ENCODE measurements around the gene UGT1A8. TPM values are rescaled to one million over a fixed set of nuclear protein-coding genes. Genes with fewer than 3 reads are reported as not detected.
"Not testable (repeated sequence)": the region's sequence is repeated elsewhere in the genome, so short reads cannot be mapped to it uniquely, and the experiment has no call there.

Gene UGT1A8
- total RNA-seq, 1 donor from 2014 or later: not detected

GRCh38 chr2:233611284-233611683 lies 6.1 kb upstream of the UGT1A8 start:
- intact Hi-C loops (cut with DNase I): no loop called here
- no peak overlapping the region for H3K4me3 ChIP-seq
- H3K9me3 ChIP-seq: no peaks in the 10 kb centered on the region
- no peak for DNase-seq (ENCODE audit: extremely low spot score in 2 of 2)
- H3K27ac ChIP-seq: no peak overlapping the region
- no peaks in the 10 kb centered on the region for H3K36me3 ChIP-seq
- TF ChIP-seq CTCF (IDR thresholded peaks at IDR 0.05): no peak
- TF ChIP-seq POLR2A (IDR thresholded peaks at IDR 0.05): no peak
- TF ChIP-seq POLR2AphosphoS5 (IDR thresholded peaks at IDR 0.05; ENCODE audit: insufficient read depth in 1 of 2, low read depth in 1 of 2): no peak
- no peaks in the 10 kb centered on the region for H3K27me3 ChIP-seq
- H3K4me1 ChIP-seq: no peaks in the 10 kb centered on the region

- intact Hi-C loops (cut with DNase I): no loop called here
- Histone ChIP-seq H3K27me3 (no peaks in the 10 kb centered on the region), H3K4me3 (no peak overlapping the region), H3K9me3 (no peaks in the 10 kb centered on the region), H3K4me1 (no peaks in the 10 kb centered on the region), H3K27ac (no peak overlapping the region), H3K36me3 (no peaks in the 10 kb centered on the region)
- no peak for DNase-seq (ENCODE audit: extremely low spot score in 2 of 2)
- no peak for TF ChIP-seq POLR2A (IDR thresholded peaks at IDR 0.05)
- TF ChIP-seq CTCF (IDR thresholded peaks at IDR 0.05): no peak
- TF ChIP-seq POLR2AphosphoS5 (IDR thresholded peaks at IDR 0.05; ENCODE audit: insufficient read depth in 1 of 2, low read depth in 1 of 2): no peak
Observed at GRCh38 chr2:233620204-233620603, 2.8 kb downstream of the UGT1A8 start.

- DNase-seq (ENCODE audit: extremely low spot score in 2 of 2); H3K4me1 ChIP-seq; H3K4me3 ChIP-seq; H3K27ac ChIP-seq; H3K27me3 ChIP-seq; H3K9me3 ChIP-seq; H3K36me3 ChIP-seq; intact Hi-C loops (cut with DNase I): not testable (repeated sequence)
Observed at GRCh38 chr2:233621863-233622262, 4.4 kb downstream of the UGT1A8 start.

GRCh38 chr2:233627331-233628025 lies 10.0 kb downstream of the UGT1A8 start:
- H3K4me3 ChIP-seq: no peak overlapping the region
- no peaks in the 10 kb centered on the region for H3K4me1 ChIP-seq
- no peaks in the 10 kb centered on the region for H3K9me3 ChIP-seq
- H3K36me3 ChIP-seq: no peaks in the 10 kb centered on the region
- H3K27me3 ChIP-seq: no peaks in the 10 kb centered on the region
- no peak for DNase-seq (ENCODE audit: extremely low spot score in 2 of 2)
- intact Hi-C loops (cut with DNase I): no loop called here
- no peak overlapping the region for H3K27ac ChIP-seq
- TF ChIP-seq POLR2A (IDR thresholded peaks at IDR 0.05) (no peak), POLR2AphosphoS5 (IDR thresholded peaks at IDR 0.05; ENCODE audit: insufficient read depth in 1 of 2, low read depth in 1 of 2) (no peak)

GRCh38 chr2:233636306-233636705 lies 18.9 kb downstream of the UGT1A8 start, which contains the start of gene UGT1A10:
Gene UGT1A10 (plus strand): TSS chr2:233636448. CDS start chr2:233636523, 75 bp downstream.
- H3K4me3 ChIP-seq; intact Hi-C loops (cut with DNase I); H3K27me3 ChIP-seq; H3K4me1 ChIP-seq; H3K27ac ChIP-seq; DNase-seq (ENCODE audit: extremely low spot score in 2 of 2); H3K36me3 ChIP-seq; H3K9me3 ChIP-seq: not testable (repeated sequence)

GRCh38 chr2:233638836-233639235 lies 21.4 kb downstream of the UGT1A8 start:
- no peaks in the 10 kb centered on the region for H3K4me1 ChIP-seq
- intact Hi-C loops (cut with DNase I): no loop called here
- no peak for DNase-seq (ENCODE audit: extremely low spot score in 2 of 2)
- no peaks in the 10 kb centered on the region for H3K36me3 ChIP-seq
- H3K27me3 ChIP-seq: no peaks in the 10 kb centered on the region
- H3K27ac ChIP-seq: no peak overlapping the region
- TF ChIP-seq POLR2AphosphoS5 (IDR thresholded peaks at IDR 0.05; ENCODE audit: insufficient read depth in 1 of 2, low read depth in 1 of 2) (no peak), POLR2A (IDR thresholded peaks at IDR 0.05) (no peak), CTCF (IDR thresholded peaks at IDR 0.05) (no peak)
- no peak overlapping the region for H3K4me3 ChIP-seq
- H3K9me3 ChIP-seq: no peaks in the 10 kb centered on the region

Measured in vagina (tissue), 2 donors.